ENCODE measurements around the gene SCP2.

GRCh38 chr1:53063744-53064515, 136.9 kb downstream of the SCP2 start:
- TF ChIP-seq CTCF (IDR thresholded peaks at IDR 0.05) = no peak
- no peak for TF ChIP-seq PHF8 (IDR thresholded peaks at IDR 0.05; ENCODE audit: borderline replicate concordance, low read depth)
- TF ChIP-seq SMC3 (IDR thresholded peaks at IDR 0.05) = no peak
- TF ChIP-seq RFX5 (IDR thresholded peaks at IDR 0.05) = no peak
- TF ChIP-seq CEBPB (IDR thresholded peaks at IDR 0.05) = no peak
- TF ChIP-seq POLR2A (IDR thresholded peaks at IDR 0.05; ENCODE audit: low read length) = no peak
- TF ChIP-seq BHLHE40 (IDR thresholded peaks at IDR 0.05; ENCODE audit: low read depth, low read length) = no peak
- TF ChIP-seq RAD21 (conservative IDR thresholded peaks at IDR 0.05 in 1 of 2, IDR thresholded peaks at IDR 0.05 in 1 of 2) = no peak
- no peak for TF ChIP-seq MAFK (IDR thresholded peaks at IDR 0.05; ENCODE audit: partially characterized antibody)
- no peak for TF ChIP-seq SREBF2 (IDR thresholded peaks at IDR 0.05)
